GM21529 (cell line): Measurements from ENCODE around the gene PLEK2.
"Not testable (repeated sequence)": the region's sequence is repeated elsewhere in the genome, so short reads cannot be mapped to it uniquely, and the experiment has no call there.

Experiments used
- ATAC-seq: cut with Tn5 transposase; IDR thresholded peaks from one replicate; pipeline ENCODE4 v1.9.1; 2021; ENCODE audit not compliant: unreplicated experiment

Gene PLEK2

DNA sequence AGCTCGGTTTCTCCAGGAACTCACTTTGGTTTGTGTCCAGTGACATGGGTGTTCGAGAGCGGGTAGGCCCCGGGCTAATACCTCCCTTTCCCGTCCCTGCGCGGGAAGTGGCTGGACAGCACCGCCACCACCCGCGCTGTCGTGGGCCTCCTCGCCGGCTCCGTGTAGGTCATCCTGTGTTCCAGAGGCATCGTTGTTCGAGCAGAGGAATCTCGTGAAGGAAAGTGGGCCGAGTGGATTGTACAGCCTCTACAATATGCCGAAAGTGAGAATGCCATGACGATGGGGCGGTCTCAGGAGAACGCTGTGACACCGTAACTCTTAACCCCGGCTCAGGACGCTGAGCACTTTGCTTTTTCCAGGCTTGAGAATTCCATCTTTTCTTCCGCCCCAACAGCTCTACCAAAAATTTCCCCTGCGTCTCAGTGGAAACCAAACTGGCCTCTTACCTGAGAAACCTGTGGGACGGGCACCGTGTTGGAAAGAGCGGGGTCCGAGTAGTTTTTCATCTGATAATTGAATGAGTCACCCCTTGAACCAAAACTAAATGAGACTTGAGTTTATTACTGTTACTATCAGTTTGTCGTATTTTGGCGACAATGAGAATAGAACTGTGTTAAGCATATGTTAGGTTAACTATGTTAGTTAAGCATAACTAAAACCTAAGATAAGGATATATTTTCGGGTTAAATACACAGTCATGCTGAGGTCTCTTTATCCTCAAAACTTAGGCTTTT lies 51.3 kb downstream of the PLEK2 start:
- peak; percentile 25 for ATAC-seq

DNA sequence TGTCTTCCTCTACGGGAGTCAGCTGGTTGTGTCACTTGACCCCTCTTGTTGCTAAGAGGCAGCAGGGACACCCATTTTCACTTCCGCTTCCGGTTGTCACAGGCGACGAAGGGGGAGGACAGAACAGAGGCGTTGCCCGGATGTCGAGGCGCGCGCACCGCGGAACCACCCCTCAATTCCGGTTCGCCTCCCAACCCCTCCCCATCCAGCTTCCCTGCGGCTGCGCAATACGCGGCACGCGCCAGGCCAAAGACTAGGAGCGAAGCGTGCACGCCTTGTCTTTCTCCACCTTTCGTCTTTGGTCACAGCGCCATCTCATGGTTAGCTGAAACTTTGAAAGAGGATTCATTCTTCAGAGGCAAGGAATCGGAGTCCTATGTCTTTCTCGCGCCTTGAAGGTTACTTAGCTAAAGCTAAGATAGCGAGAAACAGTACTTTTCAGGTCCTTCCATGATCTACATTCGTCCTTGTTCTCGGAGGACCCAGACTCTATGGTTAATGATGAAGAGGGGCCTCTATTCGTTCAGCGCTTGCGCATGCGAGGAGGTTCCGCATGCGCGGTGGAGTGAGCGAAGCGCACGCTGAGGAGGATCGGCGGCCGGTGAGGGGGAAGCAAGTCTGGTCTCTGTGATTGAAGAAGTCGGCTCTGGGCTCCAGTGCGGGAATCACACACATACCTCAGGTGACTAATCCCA lies 52.0 kb downstream of the PLEK2 start, which contains the start of the genes ATP6V1D and EIF2S1:
TSS of gene ATP6V1D (minus strand) at position 30 of the 695 bp plus-strand sequence. CDS start 106 bp downstream, outside the sequence.
TSS of gene EIF2S1 (plus strand) at position 554 of the 695 bp plus-strand sequence. CDS start 4,440 bp downstream, outside the sequence.
- peak; percentile 89 for ATAC-seq

DNA sequence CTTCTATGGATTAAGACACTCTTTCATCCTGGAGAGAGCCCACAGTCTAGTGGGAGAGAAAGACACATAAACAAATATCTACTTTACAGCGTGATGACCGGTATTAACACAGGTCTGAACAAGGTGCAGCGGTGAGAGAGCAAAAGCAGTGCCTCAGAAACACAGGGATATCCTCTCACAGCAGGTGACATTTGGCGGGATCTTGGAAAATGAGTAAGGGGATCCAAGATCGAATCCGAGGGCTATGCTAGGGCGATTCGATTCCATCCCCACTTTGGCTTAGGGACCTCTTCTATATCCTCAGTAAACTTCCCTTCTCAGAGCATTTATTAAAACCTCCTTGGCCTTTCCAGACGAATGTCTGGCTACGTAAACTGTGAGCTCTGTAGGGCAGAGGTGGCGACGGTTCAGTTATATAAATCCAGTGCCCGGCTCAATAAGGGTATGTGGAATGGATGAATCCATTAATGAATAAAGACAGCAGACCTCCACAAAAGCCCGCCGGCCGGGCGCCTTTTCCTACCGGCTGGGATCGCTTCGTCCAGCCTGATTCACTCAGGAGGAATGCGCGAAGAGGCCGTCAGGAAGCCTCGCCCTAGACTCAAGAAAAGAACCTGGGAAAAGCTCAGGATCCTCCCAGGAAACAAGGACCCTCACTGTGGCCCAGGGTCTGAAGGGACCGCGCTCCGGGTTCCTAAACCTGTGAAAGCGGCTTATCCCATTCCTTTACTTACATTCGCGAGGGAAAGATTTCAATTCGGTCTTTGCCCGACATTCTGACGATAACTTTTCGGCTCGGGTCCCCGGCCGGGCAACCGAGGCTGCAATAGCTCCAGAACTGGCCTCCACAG lies 52.8 kb downstream of the PLEK2 start:
- no peak for ATAC-seq

DNA sequence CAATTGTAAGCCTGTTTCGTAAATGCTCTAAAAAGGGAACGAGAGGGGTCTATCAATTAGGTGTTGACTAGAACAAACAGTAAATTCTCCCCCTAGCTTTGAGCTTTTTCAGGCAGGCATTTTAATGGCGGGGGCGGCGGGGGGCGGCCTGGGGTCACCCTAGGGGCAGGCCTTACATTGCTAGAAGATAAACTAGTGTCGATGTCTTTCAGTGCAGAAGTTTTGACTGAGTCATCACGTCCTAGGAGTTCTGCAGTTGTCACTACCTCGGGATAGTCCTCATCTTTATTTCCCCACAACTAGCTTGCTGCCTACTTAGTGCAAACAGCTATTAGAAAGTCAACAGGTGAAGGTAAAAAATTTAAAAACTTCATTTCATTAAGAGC lies 54.0 kb downstream of the PLEK2 start:
- ATAC-seq, result no peak

GRCh38 chr14:67357186-67357968 lies 54.6 kb downstream of the PLEK2 start:
- no peak for ATAC-seq

DNA sequence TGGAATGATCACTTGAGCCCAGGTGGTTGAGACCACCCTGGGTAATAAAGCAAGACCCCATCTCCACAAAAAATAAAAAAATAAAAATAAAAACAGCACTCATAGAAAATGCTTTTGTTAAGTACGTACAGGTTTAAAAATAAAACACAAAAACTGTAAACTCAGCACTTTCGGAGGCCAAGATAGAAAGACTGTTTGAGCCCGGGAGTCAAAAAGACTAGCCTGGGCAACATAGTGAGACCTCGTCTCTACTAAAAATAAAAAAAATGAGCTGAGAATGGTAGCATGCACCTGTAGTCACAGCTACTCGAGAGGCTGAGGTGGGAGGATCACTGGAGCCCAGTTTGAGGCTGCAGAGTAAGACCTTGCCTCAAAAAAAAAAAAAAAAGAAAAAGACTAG lies 59.9 kb downstream of the PLEK2 start:
- ATAC-seq, result no peak

DNA sequence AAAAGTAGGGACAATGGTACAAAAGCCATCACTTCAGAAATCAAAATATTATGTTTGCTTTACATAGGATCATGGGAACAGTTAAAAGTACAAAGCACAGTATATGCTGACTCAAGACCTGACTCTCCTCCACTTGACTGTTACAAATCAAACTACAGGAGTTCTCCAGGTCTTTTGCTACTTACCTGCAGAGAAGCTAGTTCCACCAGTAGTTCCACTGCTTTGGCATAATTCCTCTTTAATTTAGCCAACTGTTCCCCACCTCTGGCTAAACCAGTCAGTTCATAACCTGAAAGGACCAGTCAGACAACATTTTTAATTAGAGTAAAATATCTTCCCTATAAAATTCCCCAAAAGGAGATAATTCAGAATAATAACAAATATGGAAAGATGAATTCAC lies 66.4 kb downstream of the PLEK2 start:
- ATAC-seq, result no peak

- ATAC-seq, result no peak
Observed at GRCh38 chr14:67343601-67344230, 68.2 kb downstream of the PLEK2 start.

DNA sequence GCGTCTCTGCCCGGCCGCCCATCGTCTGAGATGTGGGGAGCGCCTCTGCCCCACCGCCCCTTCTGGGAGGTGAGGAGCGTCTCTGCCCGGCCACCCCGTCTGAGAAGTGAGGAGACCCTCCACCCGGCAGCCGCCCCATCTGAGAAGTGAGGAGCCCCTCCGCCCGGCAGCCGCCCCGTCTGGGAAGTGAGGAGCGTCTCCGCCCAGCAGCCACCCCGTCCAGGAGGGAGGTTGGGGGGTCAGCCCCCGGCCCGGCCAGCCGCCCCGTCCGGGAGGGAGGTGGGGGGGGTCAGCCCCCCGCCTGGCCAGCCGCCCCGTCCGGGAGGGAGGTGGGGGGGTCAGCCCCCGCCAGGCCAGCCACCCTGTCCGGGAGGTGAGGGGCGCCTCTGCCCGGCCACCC lies 70.7 kb downstream of the PLEK2 start:
- not testable (repeated sequence) for ATAC-seq
